NB4 (cell line): ENCODE data around the gene RBM33.

Source experiments
- DNase-seq: peaks from one replicate; pipeline ENCODE4 v3.0.0; 2010; ENCODE audit warnings: low read depth
- H3K4me3 ChIP-seq: one replicate; pipeline ENCODE4 v1.5.1; 2011; ENCODE audit warnings: mild to moderate bottlenecking, low read depth, low read length, moderate library complexity
- MYC ChIP-seq: IDR thresholded peaks from 2 replicates; pipeline ENCODE4 v1.6.1; 2011; ENCODE audit warnings: low read depth, low read length
- POLR2A ChIP-seq: IDR thresholded peaks from 2 replicates; pipeline ENCODE4 v1.6.1; 2011; ENCODE audit warnings: mild to moderate bottlenecking; ENCODE audit not compliant: insufficient read length; ENCODE audit errors: extremely low read depth
- TF ChIP-seq, protein P1 (sequence below): IDR thresholded peaks from one replicate; pipeline ENCODE4 v1.5.1; 2012; ENCODE audit warnings: low read depth, low read length
- TF ChIP-seq, protein P2 (sequence below): IDR thresholded peaks from 2 replicates; pipeline ENCODE4 v1.6.1; 2011; ENCODE audit warnings: low read depth, low read length

RBM33 gene

DNA sequence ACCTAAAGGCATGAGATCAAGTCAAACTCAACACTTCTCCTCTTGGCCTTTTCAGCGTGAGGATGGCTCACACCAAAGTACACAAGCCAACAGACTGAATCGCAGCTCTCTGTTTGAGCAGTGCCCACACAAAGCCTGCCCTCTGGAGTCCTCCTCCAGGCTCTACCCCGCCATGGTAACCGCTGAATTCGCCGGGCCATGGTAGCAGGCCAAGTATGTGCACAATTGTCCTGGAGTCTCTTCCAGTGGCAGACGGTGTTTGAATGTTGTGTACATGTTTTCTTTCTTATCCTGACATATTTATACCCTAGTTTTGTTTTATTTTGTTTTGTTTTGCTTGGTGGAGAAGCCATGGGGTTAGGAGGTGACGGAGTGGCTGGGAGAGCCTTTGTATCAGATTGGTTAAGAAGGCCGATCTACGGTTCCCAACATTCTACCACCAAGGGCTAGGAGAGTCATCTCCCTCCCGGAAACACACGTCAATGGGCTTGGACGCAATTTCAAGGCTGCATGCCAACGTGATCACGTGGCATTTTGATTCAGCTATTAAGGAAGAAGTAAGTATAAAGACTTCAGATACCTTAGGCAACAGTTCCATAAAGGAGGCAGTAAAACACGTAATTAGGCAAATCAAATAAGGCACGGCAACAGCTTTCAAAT, 179.9 kb downstream of the RBM33 start:
- TF ChIP-seq MYC (no peak), POLR2A (no peak)
- TF ChIP-seq, protein P1, sequence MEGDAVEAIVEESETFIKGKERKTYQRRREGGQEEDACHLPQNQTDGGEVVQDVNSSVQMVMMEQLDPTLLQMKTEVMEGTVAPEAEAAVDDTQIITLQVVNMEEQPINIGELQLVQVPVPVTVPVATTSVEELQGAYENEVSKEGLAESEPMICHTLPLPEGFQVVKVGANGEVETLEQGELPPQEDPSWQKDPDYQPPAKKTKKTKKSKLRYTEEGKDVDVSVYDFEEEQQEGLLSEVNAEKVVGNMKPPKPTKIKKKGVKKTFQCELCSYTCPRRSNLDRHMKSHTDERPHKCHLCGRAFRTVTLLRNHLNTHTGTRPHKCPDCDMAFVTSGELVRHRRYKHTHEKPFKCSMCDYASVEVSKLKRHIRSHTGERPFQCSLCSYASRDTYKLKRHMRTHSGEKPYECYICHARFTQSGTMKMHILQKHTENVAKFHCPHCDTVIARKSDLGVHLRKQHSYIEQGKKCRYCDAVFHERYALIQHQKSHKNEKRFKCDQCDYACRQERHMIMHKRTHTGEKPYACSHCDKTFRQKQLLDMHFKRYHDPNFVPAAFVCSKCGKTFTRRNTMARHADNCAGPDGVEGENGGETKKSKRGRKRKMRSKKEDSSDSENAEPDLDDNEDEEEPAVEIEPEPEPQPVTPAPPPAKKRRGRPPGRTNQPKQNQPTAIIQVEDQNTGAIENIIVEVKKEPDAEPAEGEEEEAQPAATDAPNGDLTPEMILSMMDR: no peak
- TF ChIP-seq, protein P2, sequence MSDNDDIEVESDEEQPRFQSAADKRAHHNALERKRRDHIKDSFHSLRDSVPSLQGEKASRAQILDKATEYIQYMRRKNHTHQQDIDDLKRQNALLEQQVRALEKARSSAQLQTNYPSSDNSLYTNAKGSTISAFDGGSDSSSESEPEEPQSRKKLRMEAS: no peak
- H3K4me3 ChIP-seq: no peak overlapping the region
- no peak for DNase-seq

DNA sequence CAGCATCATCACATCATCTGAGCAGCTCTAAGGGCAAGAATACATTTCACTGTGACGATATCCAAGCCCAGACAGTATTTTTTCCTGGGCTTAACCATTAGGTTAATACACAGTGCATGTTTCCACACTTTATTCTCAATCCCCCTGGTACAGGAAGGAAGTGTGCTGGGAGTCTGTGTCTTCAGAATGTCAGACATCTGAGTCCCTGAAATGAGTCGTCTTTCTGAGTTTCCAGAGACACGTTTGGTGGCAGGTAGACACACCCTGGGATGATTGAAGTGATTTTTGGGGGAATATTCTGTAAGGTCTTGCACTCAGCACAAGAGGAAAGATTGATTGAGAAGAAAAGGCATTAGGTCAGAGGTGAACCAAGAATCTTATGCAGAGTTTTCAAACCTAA, 180.9 kb downstream of the RBM33 start:
- TF ChIP-seq, protein P2: no peak
- TF ChIP-seq, protein P1: no peak
- TF ChIP-seq MYC (no peak), POLR2A (no peak)
- no peak for DNase-seq
- H3K4me3 ChIP-seq: no peak overlapping the region

DNA sequence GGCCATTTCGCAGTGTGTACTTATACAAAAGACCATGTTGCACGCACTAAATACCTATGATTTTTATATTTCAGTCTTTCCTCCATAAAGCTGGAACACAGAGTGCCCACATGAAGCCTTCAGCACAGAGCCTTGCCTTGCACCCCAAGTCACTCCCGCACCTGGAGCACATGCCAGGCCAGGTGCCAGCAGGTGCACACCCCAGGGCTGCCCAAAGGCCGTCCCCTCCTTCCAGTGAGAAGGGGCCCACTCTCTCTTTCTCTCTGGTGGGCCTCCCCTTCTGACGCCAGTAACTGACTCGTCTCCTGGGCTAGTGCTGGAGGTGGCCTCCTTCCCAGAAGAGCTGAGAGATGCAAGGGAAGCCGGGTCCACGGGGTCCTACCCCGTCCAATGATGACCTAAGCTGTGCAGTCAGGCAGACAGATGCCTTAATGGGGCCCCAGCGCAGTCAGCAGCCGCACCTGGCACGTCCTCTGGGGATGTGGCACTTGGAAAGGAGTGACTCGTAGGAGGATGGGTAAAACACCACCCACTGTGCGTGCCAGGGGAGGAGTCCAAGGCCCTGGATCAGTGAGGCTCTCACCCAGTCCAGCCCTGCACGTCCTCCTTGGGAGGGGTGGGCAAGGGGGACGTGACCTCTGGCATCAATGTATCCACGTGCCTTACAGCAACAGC, 185.5 kb downstream of the RBM33 start:
- TF ChIP-seq POLR2A: no peak
- no peak for TF ChIP-seq MYC
- TF ChIP-seq, protein P2: no peak
- TF ChIP-seq, protein P1: no peak
- no peak overlapping the region for H3K4me3 ChIP-seq
- DNase-seq: no peak
